Glutamatergic neuron (in vitro differentiated cells): Measurements from ENCODE around the gene TNC. TPM values are rescaled to one million over a fixed set of nuclear protein-coding genes. Genes with fewer than 3 reads are reported as not detected.

Source experiments
- DNase-seq: peaks from one replicate; pipeline ENCODE4 v3.0.0; 2022
- H3K27ac Mint-ChIP-seq: one replicate; pipeline ENCODE4 v1.8.0; 2020; ENCODE audit warnings: mild to moderate bottlenecking, mixed read lengths, inconsistent platforms; ENCODE audit not compliant: unreplicated experiment
- H3K27me3 Mint-ChIP-seq: one replicate; pipeline ENCODE4 v1.8.0; 2020; ENCODE audit warnings: mild to moderate bottlenecking, moderate library complexity, mixed read lengths, inconsistent platforms; ENCODE audit not compliant: unreplicated experiment
- H3K36me3 Mint-ChIP-seq: one replicate; pipeline ENCODE4 v1.8.0; 2020; ENCODE audit warnings: mild to moderate bottlenecking, mixed read lengths, inconsistent platforms; ENCODE audit not compliant: unreplicated experiment
- H3K4me1 Mint-ChIP-seq: one replicate; pipeline ENCODE4 v1.8.0; 2020; ENCODE audit warnings: mild to moderate bottlenecking, low read depth, mixed read lengths, inconsistent platforms; ENCODE audit not compliant: unreplicated experiment
- H3K4me3 Mint-ChIP-seq: one replicate; pipeline ENCODE4 v1.8.0; 2020; ENCODE audit warnings: mild to moderate bottlenecking, mixed read lengths, inconsistent platforms; ENCODE audit not compliant: unreplicated experiment
- H3K9me3 Mint-ChIP-seq: one replicate; pipeline ENCODE4 v1.8.0; 2020; ENCODE audit warnings: mild to moderate bottlenecking, moderate library complexity, mixed read lengths, inconsistent platforms; ENCODE audit not compliant: unreplicated experiment
- total RNA-seq: library from RNA; stranded (reverse); fragmentation: NEBNext Ultra II Directional; extraction: Animal tissue kit (Norgen Biotek cat#: 25700); gene quantifications from one replicate; pipeline ENCODE4 v1.2.1, GENCODE V29; 2021; ENCODE audit not compliant: unreplicated experiment
- TF ChIP-seq, protein P1 (sequence below): fragments of 200-600 bp; sonication (generic); IDR thresholded peaks from one replicate; pipeline ENCODE4 v1.5.0; 2021; ENCODE audit not compliant: partially characterized antibody, unreplicated experiment

TNC gene
- total RNA-seq, 1 donor from 2014 or later = 34.5 TPM

DNA sequence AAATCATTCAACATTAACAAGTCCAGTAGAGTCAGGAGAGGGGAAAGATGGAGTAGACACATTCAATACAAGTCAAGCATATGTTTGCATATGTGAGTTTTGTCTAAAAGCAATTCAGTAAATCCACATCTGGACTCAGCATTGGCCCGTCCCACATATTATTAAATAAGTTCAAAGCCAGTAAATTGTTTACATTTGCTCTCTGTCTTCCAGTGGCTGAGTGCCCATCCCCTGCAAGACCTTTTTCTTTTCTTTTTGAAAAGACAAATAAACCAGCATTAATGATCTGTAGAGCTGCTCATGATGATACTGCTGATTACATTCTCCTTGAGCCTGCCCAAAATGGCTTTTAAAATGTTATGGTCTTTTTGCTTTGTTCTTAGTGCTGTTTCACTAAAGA, 71.1 kb downstream of the TNC start:
- Mint-ChIP-seq H3K36me3 (no peaks in the 10 kb centered on the region), H3K27me3 (no peaks in the 10 kb centered on the region), H3K4me1 (no peaks in the 10 kb centered on the region), H3K9me3 (peaks cover 2% of the 10 kb centered on the region), H3K4me3 (no peak overlapping the region), H3K27ac (no peak overlapping the region)
- DNase-seq = no peak
- TF ChIP-seq, protein P1, sequence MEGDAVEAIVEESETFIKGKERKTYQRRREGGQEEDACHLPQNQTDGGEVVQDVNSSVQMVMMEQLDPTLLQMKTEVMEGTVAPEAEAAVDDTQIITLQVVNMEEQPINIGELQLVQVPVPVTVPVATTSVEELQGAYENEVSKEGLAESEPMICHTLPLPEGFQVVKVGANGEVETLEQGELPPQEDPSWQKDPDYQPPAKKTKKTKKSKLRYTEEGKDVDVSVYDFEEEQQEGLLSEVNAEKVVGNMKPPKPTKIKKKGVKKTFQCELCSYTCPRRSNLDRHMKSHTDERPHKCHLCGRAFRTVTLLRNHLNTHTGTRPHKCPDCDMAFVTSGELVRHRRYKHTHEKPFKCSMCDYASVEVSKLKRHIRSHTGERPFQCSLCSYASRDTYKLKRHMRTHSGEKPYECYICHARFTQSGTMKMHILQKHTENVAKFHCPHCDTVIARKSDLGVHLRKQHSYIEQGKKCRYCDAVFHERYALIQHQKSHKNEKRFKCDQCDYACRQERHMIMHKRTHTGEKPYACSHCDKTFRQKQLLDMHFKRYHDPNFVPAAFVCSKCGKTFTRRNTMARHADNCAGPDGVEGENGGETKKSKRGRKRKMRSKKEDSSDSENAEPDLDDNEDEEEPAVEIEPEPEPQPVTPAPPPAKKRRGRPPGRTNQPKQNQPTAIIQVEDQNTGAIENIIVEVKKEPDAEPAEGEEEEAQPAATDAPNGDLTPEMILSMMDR = no peak

DNA sequence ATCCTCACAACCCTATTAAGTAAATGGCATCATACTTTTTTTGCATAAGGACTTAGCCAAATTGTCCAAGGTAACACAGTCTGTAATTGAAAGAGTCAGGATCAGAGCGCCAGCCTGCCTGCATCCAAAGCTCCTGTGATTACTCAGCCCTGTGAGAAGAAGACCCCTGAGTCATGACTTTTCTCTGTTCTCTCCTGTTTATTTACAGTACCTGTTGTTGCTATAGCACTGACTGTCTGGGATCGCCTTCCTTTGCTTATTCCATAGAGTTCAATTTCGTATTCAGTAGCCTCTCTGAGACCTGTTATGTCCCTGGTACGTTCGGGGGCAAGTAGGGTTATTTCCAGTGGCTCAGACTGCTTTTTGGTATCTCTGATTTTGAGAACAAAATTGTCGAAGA, 71.8 kb downstream of the TNC start:
- Mint-ChIP-seq H3K4me1 (no peaks in the 10 kb centered on the region), H3K27ac (no peak overlapping the region), H3K4me3 (no peak overlapping the region), H3K9me3 (peaks cover 2% of the 10 kb centered on the region), H3K27me3 (no peaks in the 10 kb centered on the region), H3K36me3 (no peaks in the 10 kb centered on the region)
- TF ChIP-seq, protein P1 = no peak
- DNase-seq = no peak

DNA sequence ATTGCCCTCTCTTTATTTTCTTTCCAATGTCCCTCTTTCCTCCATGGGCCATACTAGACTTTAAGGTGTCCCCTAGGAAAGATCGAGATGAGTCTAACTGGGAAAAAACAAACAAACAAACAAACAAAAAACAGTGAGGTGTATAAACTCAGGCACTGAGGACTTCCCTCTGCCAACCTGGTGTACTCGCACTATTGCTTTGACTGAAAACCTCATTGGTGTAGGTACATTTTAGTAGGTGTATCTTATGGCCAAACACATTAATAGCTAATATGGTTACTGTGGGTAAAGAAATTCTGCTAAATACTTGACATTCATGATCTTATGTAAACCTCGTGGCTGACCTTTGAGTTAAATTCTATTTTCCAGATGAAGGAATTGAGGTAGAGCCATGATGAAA, 74.3 kb downstream of the TNC start:
- no peak overlapping the region for H3K27ac Mint-ChIP-seq
- no peaks in the 10 kb centered on the region for H3K27me3 Mint-ChIP-seq
- H3K9me3 Mint-ChIP-seq = peaks cover 2% of the 10 kb centered on the region
- no peak for DNase-seq
- no peak overlapping the region for H3K4me3 Mint-ChIP-seq
- no peaks in the 10 kb centered on the region for H3K36me3 Mint-ChIP-seq
- TF ChIP-seq, protein P1 = no peak
- no peaks in the 10 kb centered on the region for H3K4me1 Mint-ChIP-seq

DNA sequence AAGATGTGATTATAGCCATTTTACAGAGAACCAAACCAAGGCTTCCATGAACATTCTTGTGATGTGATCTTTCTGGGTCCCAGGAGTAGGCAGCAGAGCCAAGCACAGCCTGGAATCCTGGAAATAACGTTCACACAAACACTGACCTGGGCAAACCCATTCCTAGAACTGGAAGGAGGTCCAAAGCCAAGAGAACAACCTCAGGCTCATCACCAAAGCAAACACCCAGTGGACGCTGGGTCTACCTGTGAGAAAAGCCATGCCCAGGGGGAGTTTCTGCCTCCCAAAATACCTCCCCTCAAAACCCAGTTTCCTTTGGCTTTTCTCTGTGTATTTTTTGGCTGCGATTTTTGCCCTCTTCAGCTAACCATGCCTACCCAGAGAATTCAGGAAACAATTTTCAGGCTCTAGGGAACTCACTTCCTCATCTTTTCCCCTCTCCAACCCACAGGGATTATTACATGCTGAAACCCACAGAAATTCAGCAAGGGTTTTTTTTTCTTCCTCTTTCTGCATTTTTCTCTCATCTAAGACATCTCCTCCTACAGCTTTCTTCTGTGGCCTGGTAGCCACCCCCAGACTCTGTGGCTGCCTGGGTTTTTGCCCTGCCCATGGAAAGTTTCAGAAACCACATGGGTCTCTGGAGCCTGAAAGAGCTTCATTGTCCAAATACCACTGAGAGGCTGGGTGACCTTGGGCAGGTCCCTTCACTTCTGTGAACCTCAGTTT, 75.0 kb downstream of the TNC start:
- Mint-ChIP-seq H3K9me3 (peaks cover 2% of the 10 kb centered on the region), H3K27me3 (no peaks in the 10 kb centered on the region), H3K36me3 (no peaks in the 10 kb centered on the region), H3K4me3 (no peak overlapping the region), H3K4me1 (no peaks in the 10 kb centered on the region), H3K27ac (no peak overlapping the region)
- DNase-seq = no peak
- TF ChIP-seq, protein P1 = no peak

DNA sequence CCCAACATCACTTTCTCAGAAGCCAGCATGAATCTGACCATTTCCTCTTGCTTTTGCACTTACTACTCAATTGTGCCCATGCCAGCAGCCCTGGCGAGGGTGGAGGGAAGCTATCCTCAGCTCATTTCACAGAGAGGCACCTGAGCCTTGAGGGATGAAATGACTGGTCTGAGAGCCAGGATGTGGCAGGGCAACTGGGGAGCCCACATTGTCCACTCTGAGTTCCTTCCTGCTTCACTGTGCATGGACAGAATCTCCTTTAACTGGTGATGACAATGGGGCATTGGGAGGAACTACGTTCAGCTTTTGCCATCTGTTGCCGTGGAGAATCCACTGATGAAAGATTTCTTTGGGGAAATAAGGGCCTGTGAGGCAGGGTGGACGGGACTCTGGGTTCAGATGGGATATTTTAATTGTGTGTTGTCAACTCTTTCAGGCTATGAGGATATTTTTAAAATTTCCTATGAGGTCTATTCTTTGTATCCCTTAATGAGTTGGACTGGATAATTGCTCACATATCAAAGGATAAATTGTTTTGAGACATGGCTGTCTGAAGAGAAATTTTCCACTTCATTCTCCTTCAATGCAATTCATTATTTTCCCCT, 78.3 kb downstream of the TNC start:
- no peaks in the 10 kb centered on the region for H3K27me3 Mint-ChIP-seq
- no peaks in the 10 kb centered on the region for H3K4me1 Mint-ChIP-seq
- no peak for DNase-seq
- H3K27ac Mint-ChIP-seq = no peak overlapping the region
- TF ChIP-seq, protein P1 = no peak
- H3K4me3 Mint-ChIP-seq = no peak overlapping the region
- H3K36me3 Mint-ChIP-seq = no peaks in the 10 kb centered on the region
- no peaks in the 10 kb centered on the region for H3K9me3 Mint-ChIP-seq
